Ishikawa (cell line): ENCODE data around the gene KCNQ1OT1.

ENCODE experiments used
- CEBPB ChIP-seq: IDR thresholded peaks from 2 replicates; pipeline ENCODE4 v1.6.1; 2012
- EGR1 ChIP-seq: IDR thresholded peaks from 2 replicates; pipeline ENCODE4 v1.6.1; 2012
- EP300 ChIP-seq: IDR thresholded peaks from 2 replicates; pipeline ENCODE4 v1.6.1; 2012; ENCODE audit warnings: borderline replicate concordance
- FOXM1 ChIP-seq: IDR thresholded peaks from 2 replicates; pipeline ENCODE4 v1.6.1; 2012; ENCODE audit warnings: low read depth, borderline replicate concordance
- MAX ChIP-seq: IDR thresholded peaks from 2 replicates; pipeline ENCODE4 v1.6.1; 2012
- NFIC ChIP-seq: IDR thresholded peaks from 2 replicates; pipeline ENCODE4 v1.6.1; 2012
- RAD21 ChIP-seq: IDR thresholded peaks from 2 replicates; pipeline ENCODE4 v1.6.1; 2012; ENCODE audit warnings: low read depth
- REST ChIP-seq: IDR thresholded peaks from 2 replicates; pipeline ENCODE4 v1.6.1; 2012; ENCODE audit warnings: low read depth, mild to moderate bottlenecking
- TAF1 ChIP-seq: IDR thresholded peaks from 2 replicates; pipeline ENCODE4 v1.6.1; 2012; ENCODE audit warnings: low read depth, mild to moderate bottlenecking
- TCF12 ChIP-seq: IDR thresholded peaks from 2 replicates; pipeline ENCODE4 v1.6.1; 2012; ENCODE audit warnings: low read depth
- TEAD4 ChIP-seq: IDR thresholded peaks from 2 replicates; pipeline ENCODE4 v1.6.1; 2012
- USF1 ChIP-seq: IDR thresholded peaks from 2 replicates; pipeline ENCODE4 v1.6.1; 2012
- YY1 ChIP-seq: IDR thresholded peaks from 2 replicates; pipeline ENCODE4 v1.6.1; 2012; ENCODE audit warnings: low read depth
- ZBTB7A ChIP-seq: IDR thresholded peaks from 2 replicates; pipeline ENCODE4 v1.6.1; 2012; ENCODE audit warnings: low read depth

KCNQ1OT1 gene

GRCh38 chr11:2582946-2583604 lies 116.7 kb downstream of the KCNQ1OT1 start:
- TF ChIP-seq REST (no peak), TAF1 (no peak), YY1 (no peak), RAD21 (no peak), MAX (no peak), TEAD4 (no peak), FOXM1 (no peak), ZBTB7A (no peak)

- no peak for TF ChIP-seq FOXM1
- no peak for TF ChIP-seq TCF12
- no peak for TF ChIP-seq YY1
- no peak for TF ChIP-seq USF1
- no peak for TF ChIP-seq MAX
- TF ChIP-seq CEBPB, result no peak
- TF ChIP-seq EGR1, result no peak
- TF ChIP-seq TAF1, result no peak
- TF ChIP-seq ZBTB7A, result no peak
- TF ChIP-seq EP300, result no peak
- TF ChIP-seq NFIC, result no peak; the same call in 1 of the 2 replicates
- TF ChIP-seq RAD21, result no peak
- TF ChIP-seq REST, result no peak
- no peak for TF ChIP-seq TEAD4
Observed at GRCh38 chr11:2582351-2582945, 117.3 kb downstream of the KCNQ1OT1 start.

GRCh38 chr11:2581931-2582350 lies 117.9 kb downstream of the KCNQ1OT1 start:
- TF ChIP-seq REST (no peak), CEBPB (no peak), RAD21 (no peak), USF1 (no peak), FOXM1 (no peak)

- TF ChIP-seq TEAD4 (no peak), YY1 (no peak), EGR1 (no peak), EP300 (no peak), TCF12 (no peak), TAF1 (no peak), CEBPB (no peak), MAX (no peak), REST (no peak), ZBTB7A (no peak), FOXM1 (no peak)
Observed at GRCh38 chr11:2581151-2581930, 118.5 kb downstream of the KCNQ1OT1 start.
